GM18520 (cell line): ENCODE results near the gene ENKD1.

Experiments used
- ATAC-seq: cut with Tn5 transposase; IDR thresholded peaks from one replicate; pipeline ENCODE4 v1.9.1; 2021; ENCODE audit not compliant: unreplicated experiment

ENKD1 gene

GRCh38 chr16:67664258-67664657 lies 2.3 kb downstream of the ENKD1 start:
- ATAC-seq = no peak

GRCh38 chr16:67663877-67664222 lies 2.7 kb downstream of the ENKD1 start:
- no peak for ATAC-seq

- ATAC-seq = no peak
Observed at GRCh38 chr16:67663151-67663876, 3.2 kb downstream of the ENKD1 start.

- no peak for ATAC-seq
Observed at GRCh38 chr16:67662653-67663010, 3.9 kb downstream of the ENKD1 start.

GRCh38 chr16:67661886-67662652 lies 4.5 kb downstream of the ENKD1 start:
- ATAC-seq = no peak

GRCh38 chr16:67661101-67661761 lies 5.3 kb downstream of the ENKD1 start:
- no peak for ATAC-seq

GRCh38 chr16:67660564-67661028 lies 6.0 kb downstream of the ENKD1 start, which contains the start of gene PARD6A:
Gene PARD6A (plus strand): TSS chr16:67660960. CDS start chr16:67661039, 79 bp downstream.
- peak; percentile 58 for ATAC-seq

GRCh38 chr16:67659675-67660563 lies 6.6 kb downstream of the ENKD1 start, which contains the start of gene ACD:
Gene ACD (minus strand): TSS chr16:67660260. CDS start chr16:67660220, 40 bp downstream.
- peak; percentile 55 for ATAC-seq

GRCh38 chr16:67658849-67659674 lies 7.5 kb downstream of the ENKD1 start:
- no peak for ATAC-seq

- ATAC-seq = no peak
Observed at GRCh38 chr16:67657751-67658518, 8.6 kb downstream of the ENKD1 start.

GRCh38 chr16:67657017-67657608 lies 9.4 kb downstream of the ENKD1 start:
- no peak for ATAC-seq

GRCh38 chr16:67656344-67657016 lies 10.1 kb downstream of the ENKD1 start:
- ATAC-seq = no peak

- no peak for ATAC-seq
Observed at GRCh38 chr16:67655363-67655762, 11.2 kb downstream of the ENKD1 start.

- ATAC-seq = no peak
Observed at GRCh38 chr16:67654403-67654911, 12.1 kb downstream of the ENKD1 start.

GRCh38 chr16:67653789-67654402 lies 12.7 kb downstream of the ENKD1 start:
- ATAC-seq = no peak

GRCh38 chr16:67653128-67653788 lies 13.3 kb downstream of the ENKD1 start:
- ATAC-seq = no peak

- ATAC-seq = no peak
Observed at GRCh38 chr16:67652578-67653127, 13.9 kb downstream of the ENKD1 start.
